IPS-11a (cell line): ENCODE results near the gene NDUFA6.
"Not testable (repeated sequence)": the region's sequence is repeated elsewhere in the genome, so short reads cannot be mapped to it uniquely, and the experiment has no call there.

Experiments used
- H3K4me3 ChIP-seq: one replicate; pipeline ENCODE4 v1.5.1; 2013; ENCODE audit warnings: low read depth, low read length, control low read depth

NDUFA6 gene

GRCh38 chr22:42114721-42115120 lies 24.1 kb upstream of the NDUFA6 start:
- H3K4me3 ChIP-seq, result no peak overlapping the region

- H3K4me3 ChIP-seq, result not testable (repeated sequence)
These were observed 22.2 kb upstream of the NDUFA6 start for GRCh38 chr22:42112793-42113192.

- no peak overlapping the region for H3K4me3 ChIP-seq
These were observed 21.2 kb upstream of the NDUFA6 start for GRCh38 chr22:42111798-42112197.

GRCh38 chr22:42108848-42109247 lies 18.3 kb upstream of the NDUFA6 start:
- no peak overlapping the region for H3K4me3 ChIP-seq

- not testable (repeated sequence) for H3K4me3 ChIP-seq
These were observed 13.8 kb upstream of the NDUFA6 start for GRCh38 chr22:42104332-42104860.

GRCh38 chr22:42101199-42101598 lies 10.6 kb upstream of the NDUFA6 start:
- no peak overlapping the region for H3K4me3 ChIP-seq

GRCh38 chr22:42091455-42091782 lies 847 bp upstream of the NDUFA6 start:
- peak overlapping the region; percentile 96 for H3K4me3 ChIP-seq

GRCh38 chr22:42086051-42086450 lies 4.5 kb downstream of the NDUFA6 start:
- no peak overlapping the region for H3K4me3 ChIP-seq

GRCh38 chr22:42084874-42085273 lies 5.7 kb downstream of the NDUFA6 start:
- H3K4me3 ChIP-seq, result no peak overlapping the region

GRCh38 chr22:42083119-42083518 lies 7.5 kb downstream of the NDUFA6 start:
- no peak overlapping the region for H3K4me3 ChIP-seq

GRCh38 chr22:42080287-42080686 lies 10.3 kb downstream of the NDUFA6 start:
- peak overlapping the region; percentile 88 for H3K4me3 ChIP-seq

GRCh38 chr22:42079319-42080251 lies 11.0 kb downstream of the NDUFA6 start, which contains the start of gene SMDT1:
Gene SMDT1, plus strand, starts transcription at chr22:42079700. Its CDS starts 69 bp downstream, at chr22:42079769.
- H3K4me3 ChIP-seq, result peak within 1 kb of the TSS; percentile 88

- H3K4me3 ChIP-seq, result peak overlapping the region; percentile 88
These were observed 11.9 kb downstream of the NDUFA6 start for GRCh38 chr22:42078469-42079318.

GRCh38 chr22:42077486-42078125 lies 13.0 kb downstream of the NDUFA6 start:
- no peak overlapping the region for H3K4me3 ChIP-seq

- no peak overlapping the region for H3K4me3 ChIP-seq
These were observed 13.6 kb downstream of the NDUFA6 start for GRCh38 chr22:42076764-42077485.

GRCh38 chr22:42074846-42075676 lies 15.5 kb downstream of the NDUFA6 start:
- no peak overlapping the region for H3K4me3 ChIP-seq

GRCh38 chr22:42074132-42074811 lies 16.3 kb downstream of the NDUFA6 start, which contains the start of gene PHETA2:
Gene PHETA2, plus strand, starts transcription at chr22:42074248. Its CDS starts 3,046 bp downstream, at chr22:42077294.
- H3K4me3 ChIP-seq, result peak within 1 kb of the TSS; percentile 20

- no peak overlapping the region for H3K4me3 ChIP-seq
These were observed 16.9 kb downstream of the NDUFA6 start for GRCh38 chr22:42073621-42074041.
